Subcutaneous adipose tissue (tissue), 4 donors: ENCODE results near the gene BEX3. TPM values are rescaled to one million over a fixed set of nuclear protein-coding genes. Genes with fewer than 3 reads are reported as not detected.

ENCODE experiments used
- total RNA-seq, 4 donors: library from RNA; depleted of rRNA; stranded (reverse); fragments of >200 nt; gene quantifications; one replicate each; pipeline ENCODE4 v1.1.0, GENCODE V29; 2016
- TF ChIP-seq, protein P1 (sequence below): fragments of 450-650 bp; IDR thresholded peaks from one replicate; pipeline ENCODE4 v1.5.1; 2016; ENCODE audit warnings: low read depth, mild to moderate bottlenecking, control low read depth, antibody characterized with exemption, moderate library complexity

Gene BEX3
- total RNA-seq, 4 donors from 2014 or later: 48.1 to 80.8 (median 69.6) TPM

DNA sequence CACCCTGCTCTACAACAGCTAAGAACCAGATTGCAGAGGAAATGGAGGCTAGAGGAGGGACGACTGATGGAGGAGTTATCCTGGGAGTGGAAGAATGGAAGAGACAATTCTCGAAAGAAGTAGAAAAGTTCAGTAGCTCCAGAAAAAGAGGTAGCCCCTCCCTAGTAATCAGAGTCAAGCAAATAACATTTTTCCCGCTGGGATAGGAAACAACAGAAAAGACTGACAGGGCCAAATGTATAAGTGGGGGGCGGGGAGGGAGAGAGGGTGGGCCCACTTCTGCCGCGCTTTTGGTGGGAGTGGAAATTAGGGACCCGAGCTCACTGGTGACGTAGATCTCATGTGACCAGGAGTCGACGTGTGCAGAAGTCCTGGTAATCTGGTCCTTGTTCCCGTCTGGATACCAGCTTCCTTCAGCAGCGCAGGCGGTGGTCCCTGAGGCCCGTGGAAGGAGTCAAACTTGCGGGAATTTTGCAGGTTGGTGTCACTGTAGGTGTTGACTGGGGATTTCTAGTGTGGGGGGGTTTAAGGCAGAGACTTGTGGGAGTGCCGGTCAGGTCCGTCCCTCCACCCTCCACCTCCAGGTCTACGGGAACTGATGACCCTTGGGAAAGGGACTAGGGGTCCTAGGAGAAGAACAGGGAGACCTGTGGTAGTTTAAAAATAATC, 20.1 kb upstream of the BEX3 start, which contains the start of gene TCEAL9:
Gene TCEAL9, plus strand, starts transcription at position 377 of the 669 bp plus-strand sequence. CDS start 1,179 bp downstream, outside the sequence.
- TF ChIP-seq, protein P1, sequence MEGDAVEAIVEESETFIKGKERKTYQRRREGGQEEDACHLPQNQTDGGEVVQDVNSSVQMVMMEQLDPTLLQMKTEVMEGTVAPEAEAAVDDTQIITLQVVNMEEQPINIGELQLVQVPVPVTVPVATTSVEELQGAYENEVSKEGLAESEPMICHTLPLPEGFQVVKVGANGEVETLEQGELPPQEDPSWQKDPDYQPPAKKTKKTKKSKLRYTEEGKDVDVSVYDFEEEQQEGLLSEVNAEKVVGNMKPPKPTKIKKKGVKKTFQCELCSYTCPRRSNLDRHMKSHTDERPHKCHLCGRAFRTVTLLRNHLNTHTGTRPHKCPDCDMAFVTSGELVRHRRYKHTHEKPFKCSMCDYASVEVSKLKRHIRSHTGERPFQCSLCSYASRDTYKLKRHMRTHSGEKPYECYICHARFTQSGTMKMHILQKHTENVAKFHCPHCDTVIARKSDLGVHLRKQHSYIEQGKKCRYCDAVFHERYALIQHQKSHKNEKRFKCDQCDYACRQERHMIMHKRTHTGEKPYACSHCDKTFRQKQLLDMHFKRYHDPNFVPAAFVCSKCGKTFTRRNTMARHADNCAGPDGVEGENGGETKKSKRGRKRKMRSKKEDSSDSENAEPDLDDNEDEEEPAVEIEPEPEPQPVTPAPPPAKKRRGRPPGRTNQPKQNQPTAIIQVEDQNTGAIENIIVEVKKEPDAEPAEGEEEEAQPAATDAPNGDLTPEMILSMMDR: no peak

DNA sequence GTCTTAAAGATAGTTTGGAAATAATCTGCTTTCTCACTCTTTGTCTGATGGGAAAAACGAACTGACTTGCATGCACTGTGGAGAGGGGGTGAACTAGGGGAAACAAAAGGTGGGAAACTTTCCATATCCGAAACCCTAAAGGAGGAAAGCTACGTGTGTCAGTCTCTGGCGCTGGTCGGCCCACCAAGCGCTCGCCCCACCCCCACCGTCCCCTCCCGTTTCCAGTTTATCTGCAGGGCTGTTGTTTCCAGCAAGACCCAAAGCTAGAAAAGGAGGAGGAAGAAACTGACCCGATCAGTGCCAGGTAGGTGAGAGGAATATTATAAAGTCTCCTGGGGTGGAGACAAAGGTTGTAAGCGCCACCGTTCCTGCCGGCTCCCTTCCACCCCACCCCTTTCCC, 19.5 kb upstream of the BEX3 start:
- TF ChIP-seq, protein P1: no peak

DNA sequence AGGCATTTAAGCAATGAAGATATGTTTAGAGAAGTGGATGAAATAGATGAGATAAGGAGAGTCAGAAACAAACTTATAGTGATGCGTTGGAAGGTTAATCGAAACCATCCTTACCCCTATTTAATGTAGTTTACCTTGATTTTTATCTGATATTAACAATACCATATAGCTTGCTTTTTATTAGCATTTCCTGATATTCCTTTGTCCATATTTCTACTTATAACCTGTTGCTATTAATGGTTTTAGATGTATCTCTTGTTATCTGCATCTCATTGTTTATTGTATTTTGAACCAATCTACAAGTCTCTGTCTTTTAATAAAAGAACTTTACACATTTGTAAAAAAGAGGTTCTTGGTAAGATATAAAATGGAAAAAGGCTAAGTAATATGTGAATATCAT, 18.5 kb upstream of the BEX3 start:
- TF ChIP-seq, protein P1: no peak

DNA sequence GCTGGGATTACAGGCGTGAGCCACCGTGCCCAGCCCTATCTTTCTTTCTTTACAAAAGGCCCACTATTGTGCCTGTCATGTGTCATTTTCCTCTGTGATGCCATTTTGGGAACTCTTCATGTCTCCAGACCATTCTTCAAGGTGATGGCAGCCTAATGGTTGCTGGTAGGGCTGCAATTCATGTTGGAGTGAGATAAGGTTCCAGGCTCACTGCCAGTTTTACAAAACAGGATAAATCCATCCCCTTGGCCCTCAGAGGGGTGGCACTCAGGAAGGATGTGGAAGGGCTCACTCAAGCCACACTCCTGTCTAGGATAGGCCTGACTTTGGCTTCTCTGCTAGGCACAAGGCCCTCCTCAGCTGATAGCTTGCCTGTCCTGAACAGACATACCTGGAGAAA, 16.2 kb upstream of the BEX3 start:
- TF ChIP-seq, protein P1: no peak

DNA sequence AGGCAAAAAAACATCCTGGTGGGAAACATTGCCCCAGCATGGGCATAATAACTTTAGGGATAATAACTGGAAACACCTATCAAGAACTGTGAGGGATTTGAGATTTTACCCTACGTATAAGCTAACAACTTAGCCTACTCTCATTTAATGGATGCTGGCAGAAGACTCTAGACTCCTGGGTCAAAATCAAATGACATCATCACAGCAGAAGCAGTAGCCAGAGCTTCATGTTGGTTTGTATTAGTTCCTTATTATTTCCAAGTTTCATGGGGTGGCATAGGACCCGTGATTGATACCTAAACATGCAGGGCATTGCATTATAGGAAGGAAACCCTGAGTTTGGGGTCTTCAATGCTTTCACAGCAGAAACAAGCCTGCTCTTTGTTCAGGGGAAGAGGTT, 15.4 kb upstream of the BEX3 start:
- TF ChIP-seq, protein P1: no peak

DNA sequence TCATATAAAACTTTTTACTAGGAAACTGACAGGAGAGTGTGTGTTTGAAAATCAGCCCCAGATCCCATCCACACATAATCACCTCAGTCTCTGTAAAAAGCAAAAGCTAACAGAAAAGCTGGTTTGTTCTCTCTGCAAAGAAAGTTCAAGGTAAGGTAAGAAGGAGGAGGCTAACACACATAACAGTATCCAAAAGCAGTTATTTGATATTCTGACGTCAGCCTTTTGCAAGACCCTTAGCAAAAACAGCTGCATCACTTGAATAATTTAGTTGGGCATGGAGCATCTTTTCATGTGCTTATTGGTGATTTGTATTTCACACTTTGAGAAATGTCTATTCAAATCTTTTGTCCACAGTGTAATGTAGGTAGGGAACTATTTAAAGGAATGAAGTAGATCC, 14.5 kb upstream of the BEX3 start:
- TF ChIP-seq, protein P1: no peak

DNA sequence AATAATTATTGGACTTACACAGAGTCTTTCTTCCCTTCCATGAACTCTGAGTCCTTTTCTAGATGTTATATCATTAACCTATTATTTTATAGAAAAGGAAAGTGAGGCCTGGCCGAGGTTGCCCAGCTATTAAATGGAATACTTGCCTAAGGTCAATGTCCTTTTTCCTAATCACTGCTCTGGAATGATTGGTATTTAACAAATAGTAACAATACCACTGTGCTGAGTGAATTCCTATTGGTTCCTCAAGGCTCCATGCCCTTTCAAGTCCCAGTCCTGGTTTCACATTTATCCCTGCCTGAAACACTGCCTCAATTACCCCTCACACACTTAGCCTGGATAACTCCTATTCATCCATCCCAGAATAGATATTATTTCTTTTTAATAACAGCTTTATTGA, 13.9 kb upstream of the BEX3 start:
- TF ChIP-seq, protein P1: no peak
